Hepatocyte (in vitro differentiated cells): ENCODE measurements around the gene COX6A1.

Source experiments
- EZH2phosphoT487 ChIP-seq: fragments of 200-600 bp; sonication (generic); IDR thresholded peaks from one replicate; pipeline ENCODE4 v1.6.1; 2018; ENCODE audit warnings: antibody characterized with exemption, mild to moderate bottlenecking, low read depth, moderate library complexity; ENCODE audit not compliant: unreplicated experiment, severe bottlenecking
- TF ChIP-seq, protein P1 (sequence below): fragments of 200-600 bp; sonication (generic); IDR thresholded peaks from 2 replicates; pipeline ENCODE4 v1.5.1; 2016; ENCODE audit warnings: antibody characterized with exemption, mild to moderate bottlenecking; ENCODE audit not compliant: poor library complexity

GRCh38 chr12:120469450-120470149 is 31.7 kb downstream of the COX6A1 start, which contains the start of gene SRSF9:
- TF ChIP-seq, protein P1, sequence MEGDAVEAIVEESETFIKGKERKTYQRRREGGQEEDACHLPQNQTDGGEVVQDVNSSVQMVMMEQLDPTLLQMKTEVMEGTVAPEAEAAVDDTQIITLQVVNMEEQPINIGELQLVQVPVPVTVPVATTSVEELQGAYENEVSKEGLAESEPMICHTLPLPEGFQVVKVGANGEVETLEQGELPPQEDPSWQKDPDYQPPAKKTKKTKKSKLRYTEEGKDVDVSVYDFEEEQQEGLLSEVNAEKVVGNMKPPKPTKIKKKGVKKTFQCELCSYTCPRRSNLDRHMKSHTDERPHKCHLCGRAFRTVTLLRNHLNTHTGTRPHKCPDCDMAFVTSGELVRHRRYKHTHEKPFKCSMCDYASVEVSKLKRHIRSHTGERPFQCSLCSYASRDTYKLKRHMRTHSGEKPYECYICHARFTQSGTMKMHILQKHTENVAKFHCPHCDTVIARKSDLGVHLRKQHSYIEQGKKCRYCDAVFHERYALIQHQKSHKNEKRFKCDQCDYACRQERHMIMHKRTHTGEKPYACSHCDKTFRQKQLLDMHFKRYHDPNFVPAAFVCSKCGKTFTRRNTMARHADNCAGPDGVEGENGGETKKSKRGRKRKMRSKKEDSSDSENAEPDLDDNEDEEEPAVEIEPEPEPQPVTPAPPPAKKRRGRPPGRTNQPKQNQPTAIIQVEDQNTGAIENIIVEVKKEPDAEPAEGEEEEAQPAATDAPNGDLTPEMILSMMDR: peak; percentile 94
- TF ChIP-seq EZH2phosphoT487: no peak
